ENCODE results near the gene ASF1B. TPM values are rescaled to one million over a fixed set of nuclear protein-coding genes. Genes with fewer than 3 reads are reported as not detected.

ASF1B gene
- polyA plus RNA-seq, 1 experiment, result 11.1 TPM

GRCh38 chr19:14070268-14071050, 65.9 kb downstream of the ASF1B start:
- CTCF ChIA-PET, result interaction anchor here (0.6 to 6.0 kb wide), 11 partner anchors 11 to 274 kb away, joined by 3 to 115 read pairs (median 4); partner anchors contain the start of genes ASF1B, NANOS3 and PALM3
- POLR2A ChIA-PET, result interaction anchor here (0.5 kb wide), 1 partner anchor 201 kb away, joined by 3 read pairs; no protein-coding TSS in a partner anchor
- TF ChIP-seq, protein P1, sequence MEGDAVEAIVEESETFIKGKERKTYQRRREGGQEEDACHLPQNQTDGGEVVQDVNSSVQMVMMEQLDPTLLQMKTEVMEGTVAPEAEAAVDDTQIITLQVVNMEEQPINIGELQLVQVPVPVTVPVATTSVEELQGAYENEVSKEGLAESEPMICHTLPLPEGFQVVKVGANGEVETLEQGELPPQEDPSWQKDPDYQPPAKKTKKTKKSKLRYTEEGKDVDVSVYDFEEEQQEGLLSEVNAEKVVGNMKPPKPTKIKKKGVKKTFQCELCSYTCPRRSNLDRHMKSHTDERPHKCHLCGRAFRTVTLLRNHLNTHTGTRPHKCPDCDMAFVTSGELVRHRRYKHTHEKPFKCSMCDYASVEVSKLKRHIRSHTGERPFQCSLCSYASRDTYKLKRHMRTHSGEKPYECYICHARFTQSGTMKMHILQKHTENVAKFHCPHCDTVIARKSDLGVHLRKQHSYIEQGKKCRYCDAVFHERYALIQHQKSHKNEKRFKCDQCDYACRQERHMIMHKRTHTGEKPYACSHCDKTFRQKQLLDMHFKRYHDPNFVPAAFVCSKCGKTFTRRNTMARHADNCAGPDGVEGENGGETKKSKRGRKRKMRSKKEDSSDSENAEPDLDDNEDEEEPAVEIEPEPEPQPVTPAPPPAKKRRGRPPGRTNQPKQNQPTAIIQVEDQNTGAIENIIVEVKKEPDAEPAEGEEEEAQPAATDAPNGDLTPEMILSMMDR (IDR thresholded peaks at IDR 0.05; ENCODE audit: insufficient read depth, low read depth, low read length), result no peak

More at GRCh38 chr19:14070268-14071050, 65.9 kb downstream of the ASF1B start:
- no peak for DNase-seq (ENCODE audit: low read depth)
- Histone ChIP-seq H3K36me3 (ENCODE audit: control insufficient read depth, insufficient read depth, low read length) (no peaks in the 10 kb centered on the region), H3K27me3 (ENCODE audit: control insufficient read depth, insufficient read depth, low read length) (no peaks in the 10 kb centered on the region), H3K4me3 (ENCODE audit: low read depth, low read length) (no peak overlapping the region)

Other genes starting within 250 kb of the ASF1B start
- gene BRME1, start 230.5 kb downstream of the ASF1B start, polyA plus RNA-seq (2011; rRNA removed), result 0.38 and 0.94 TPM in 2 replicates
- 8.0 and 13.1 TPM in 2 replicates for gene CC2D1A, start 230.4 kb downstream of the ASF1B start, polyA plus RNA-seq (2011; rRNA removed)
- 12.5 and 18.6 TPM in 2 replicates for gene PODNL1, start 198.2 kb downstream of the ASF1B start, polyA plus RNA-seq (2011; rRNA removed)
- 11.0 and 20.0 TPM in 2 replicates for gene DCAF15, start 184.1 kb downstream of the ASF1B start, polyA plus RNA-seq (2011; rRNA removed)
- gene RFX1, start 130.3 kb downstream of the ASF1B start, polyA plus RNA-seq (2011; rRNA removed), result 0.37 and 0.78 TPM in 2 replicates
- gene RLN3, start 108.4 kb downstream of the ASF1B start, polyA plus RNA-seq (2011; rRNA removed), result not detected in 2 replicates
- gene IL27RA, start 104.8 kb downstream of the ASF1B start, polyA plus RNA-seq (2011; rRNA removed), result 4.4 and 6.6 TPM in 2 replicates
- 0.15 and 0.17 TPM in 2 replicates for gene PALM3, start 74.5 kb downstream of the ASF1B start, polyA plus RNA-seq (2011; rRNA removed)
- gene MISP3, start 63.8 kb downstream of the ASF1B start, polyA plus RNA-seq (2011; rRNA removed), result 0.39 and 0.58 TPM in 2 replicates
- gene C19orf67, start 50.8 kb downstream of the ASF1B start, polyA plus RNA-seq (2011; rRNA removed), result not detected in 2 replicates
- 7.4 and 9.2 TPM in 2 replicates for gene SAMD1, start 45.8 kb downstream of the ASF1B start, polyA plus RNA-seq (2011; rRNA removed)
- 15.6 and 35.4 TPM in 2 replicates for gene PRKACA, start 18.8 kb downstream of the ASF1B start, polyA plus RNA-seq (2011; rRNA removed)
- 1.6 and 4.0 TPM in 2 replicates for gene ADGRL1, start 69.6 kb upstream of the ASF1B start, polyA plus RNA-seq (2011; rRNA removed)
- gene ADGRE5, start 244.9 kb upstream of the ASF1B start, polyA plus RNA-seq (2011; rRNA removed), result 27.1 and 64.4 TPM in 2 replicates